Measurements from ENCODE around the gene EBI3.
A peak's percentile ranks its signal among the peaks of the same experiment; 100 is the strongest.

DNA sequence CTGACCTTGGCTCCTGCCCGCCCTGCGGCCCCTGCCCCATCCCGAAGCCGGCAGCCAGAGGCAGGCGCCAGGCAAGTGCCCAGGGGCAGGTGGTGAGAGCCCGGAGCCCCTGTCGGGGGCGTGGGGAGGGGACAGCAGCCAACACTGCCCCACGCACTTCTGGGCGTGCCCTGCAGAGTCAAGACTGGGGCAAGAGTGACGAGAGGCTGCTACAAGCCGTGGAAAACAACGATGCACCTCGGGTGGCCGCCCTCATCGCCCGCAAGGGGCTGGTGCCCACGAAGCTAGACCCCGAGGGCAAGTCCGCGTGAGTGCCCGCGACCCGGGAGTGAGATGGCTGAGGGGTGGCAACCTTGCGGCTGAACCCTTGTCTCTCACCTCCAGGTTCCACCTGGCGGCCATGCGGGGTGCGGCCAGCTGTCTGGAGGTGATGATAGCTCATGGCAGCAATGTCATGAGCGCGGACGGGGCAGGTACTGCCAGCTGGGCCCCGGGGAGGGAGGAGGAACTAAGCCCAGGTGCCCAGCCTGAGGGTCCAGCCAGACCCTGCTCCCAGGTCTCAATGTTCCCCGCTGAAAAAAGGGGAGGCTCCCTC, 29.5 kb upstream of the EBI3 start:
- TF ChIP-seq SMAD3 (CRISPR knock-in tag; IDR thresholded peaks at IDR 0.05) (no peak), POLR2AphosphoS5 (IDR thresholded peaks at IDR 0.05; ENCODE audit: low read depth, low read length) (no peak), LCORL (IDR thresholded peaks at IDR 0.05) (no peak), LCORL (CRISPR knock-in tag; IDR thresholded peaks at IDR 0.05) (no peak), ZNF335 (CRISPR knock-in tag; IDR thresholded peaks at IDR 0.05) (no peak), TP53 (CRISPR knock-in tag; conservative IDR thresholded peaks at IDR 0.05) (no peak), RFX5 (IDR thresholded peaks at IDR 0.05; ENCODE audit: low read depth, low read length) (no peak), CEBPB (IDR thresholded peaks at IDR 0.05; ENCODE audit: borderline replicate concordance, low read depth, low read length) (no peak), NR1H2 (CRISPR knock-in tag; IDR thresholded peaks at IDR 0.05; ENCODE audit: borderline replicate concordance, low read depth) (no peak)
- TF ChIP-seq, protein P1, sequence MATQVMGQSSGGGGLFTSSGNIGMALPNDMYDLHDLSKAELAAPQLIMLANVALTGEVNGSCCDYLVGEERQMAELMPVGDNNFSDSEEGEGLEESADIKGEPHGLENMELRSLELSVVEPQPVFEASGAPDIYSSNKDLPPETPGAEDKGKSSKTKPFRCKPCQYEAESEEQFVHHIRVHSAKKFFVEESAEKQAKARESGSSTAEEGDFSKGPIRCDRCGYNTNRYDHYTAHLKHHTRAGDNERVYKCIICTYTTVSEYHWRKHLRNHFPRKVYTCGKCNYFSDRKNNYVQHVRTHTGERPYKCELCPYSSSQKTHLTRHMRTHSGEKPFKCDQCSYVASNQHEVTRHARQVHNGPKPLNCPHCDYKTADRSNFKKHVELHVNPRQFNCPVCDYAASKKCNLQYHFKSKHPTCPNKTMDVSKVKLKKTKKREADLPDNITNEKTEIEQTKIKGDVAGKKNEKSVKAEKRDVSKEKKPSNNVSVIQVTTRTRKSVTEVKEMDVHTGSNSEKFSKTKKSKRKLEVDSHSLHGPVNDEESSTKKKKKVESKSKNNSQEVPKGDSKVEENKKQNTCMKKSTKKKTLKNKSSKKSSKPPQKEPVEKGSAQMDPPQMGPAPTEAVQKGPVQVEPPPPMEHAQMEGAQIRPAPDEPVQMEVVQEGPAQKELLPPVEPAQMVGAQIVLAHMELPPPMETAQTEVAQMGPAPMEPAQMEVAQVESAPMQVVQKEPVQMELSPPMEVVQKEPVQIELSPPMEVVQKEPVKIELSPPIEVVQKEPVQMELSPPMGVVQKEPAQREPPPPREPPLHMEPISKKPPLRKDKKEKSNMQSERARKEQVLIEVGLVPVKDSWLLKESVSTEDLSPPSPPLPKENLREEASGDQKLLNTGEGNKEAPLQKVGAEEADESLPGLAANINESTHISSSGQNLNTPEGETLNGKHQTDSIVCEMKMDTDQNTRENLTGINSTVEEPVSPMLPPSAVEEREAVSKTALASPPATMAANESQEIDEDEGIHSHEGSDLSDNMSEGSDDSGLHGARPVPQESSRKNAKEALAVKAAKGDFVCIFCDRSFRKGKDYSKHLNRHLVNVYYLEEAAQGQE (IDR thresholded peaks at IDR 0.05; ENCODE audit: borderline replicate concordance in 1 of 2, low read depth in 1 of 2, low read length in 2 of 2): no peak
- TF ChIP-seq, protein P2, sequence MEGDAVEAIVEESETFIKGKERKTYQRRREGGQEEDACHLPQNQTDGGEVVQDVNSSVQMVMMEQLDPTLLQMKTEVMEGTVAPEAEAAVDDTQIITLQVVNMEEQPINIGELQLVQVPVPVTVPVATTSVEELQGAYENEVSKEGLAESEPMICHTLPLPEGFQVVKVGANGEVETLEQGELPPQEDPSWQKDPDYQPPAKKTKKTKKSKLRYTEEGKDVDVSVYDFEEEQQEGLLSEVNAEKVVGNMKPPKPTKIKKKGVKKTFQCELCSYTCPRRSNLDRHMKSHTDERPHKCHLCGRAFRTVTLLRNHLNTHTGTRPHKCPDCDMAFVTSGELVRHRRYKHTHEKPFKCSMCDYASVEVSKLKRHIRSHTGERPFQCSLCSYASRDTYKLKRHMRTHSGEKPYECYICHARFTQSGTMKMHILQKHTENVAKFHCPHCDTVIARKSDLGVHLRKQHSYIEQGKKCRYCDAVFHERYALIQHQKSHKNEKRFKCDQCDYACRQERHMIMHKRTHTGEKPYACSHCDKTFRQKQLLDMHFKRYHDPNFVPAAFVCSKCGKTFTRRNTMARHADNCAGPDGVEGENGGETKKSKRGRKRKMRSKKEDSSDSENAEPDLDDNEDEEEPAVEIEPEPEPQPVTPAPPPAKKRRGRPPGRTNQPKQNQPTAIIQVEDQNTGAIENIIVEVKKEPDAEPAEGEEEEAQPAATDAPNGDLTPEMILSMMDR (CRISPR knock-in tag; IDR thresholded peaks at IDR 0.05): peak; percentile 63
